Omental fat pad (tissue), 4 donors: ENCODE data around the gene CROCC. TPM values are rescaled to one million over a fixed set of nuclear protein-coding genes. Genes with fewer than 3 reads are reported as not detected.

Experiments
- ATAC-seq: fragments of 150-250 bp; one replicate; pipeline ENCODE4 v1.9.1; 2016; ENCODE audit warnings: mild to moderate bottlenecking, moderate library complexity; ENCODE audit not compliant: low FRiP score
- DNase-seq: peaks from one replicate; pipeline ENCODE4 v3.0.0-alpha.2; 2019; ENCODE audit warnings: low spot score
- CTCF ChIP-seq, 3 donors: fragments of 450-650 bp; IDR thresholded peaks; one replicate each; pipeline ENCODE4 v1.5.1; 2016 to 2017; ENCODE audit warnings: antibody characterized with exemption in 3 of 3, mild to moderate bottlenecking in 3 of 3, moderate library complexity in 2 of 3
- total RNA-seq, 4 donors: library from RNA; depleted of rRNA; stranded (reverse); fragments of >200 nt; gene quantifications; one replicate each; pipeline ENCODE4 v1.1.0, GENCODE V29; 2016

The CROCC gene
- total RNA-seq, 4 donors from 2014 or later, result 10.9 to 24.1 (median 14.0) TPM

GRCh38 chr1:16992675-16993074, 70.9 kb downstream of the CROCC start:
- DNase-seq (no peak), ATAC-seq (no peak)
- no peak for TF ChIP-seq CTCF (IDR thresholded peaks at IDR 0.05)

GRCh38 chr1:16993521-16994038, 71.8 kb downstream of the CROCC start:
- ATAC-seq (no peak), DNase-seq (no peak)
- TF ChIP-seq CTCF (IDR thresholded peaks at IDR 0.05), result no peak

GRCh38 chr1:16996845-16997244, 75.1 kb downstream of the CROCC start:
- TF ChIP-seq CTCF (IDR thresholded peaks at IDR 0.05), result no peak
- DNase-seq (no peak), ATAC-seq (no peak)

DNA sequence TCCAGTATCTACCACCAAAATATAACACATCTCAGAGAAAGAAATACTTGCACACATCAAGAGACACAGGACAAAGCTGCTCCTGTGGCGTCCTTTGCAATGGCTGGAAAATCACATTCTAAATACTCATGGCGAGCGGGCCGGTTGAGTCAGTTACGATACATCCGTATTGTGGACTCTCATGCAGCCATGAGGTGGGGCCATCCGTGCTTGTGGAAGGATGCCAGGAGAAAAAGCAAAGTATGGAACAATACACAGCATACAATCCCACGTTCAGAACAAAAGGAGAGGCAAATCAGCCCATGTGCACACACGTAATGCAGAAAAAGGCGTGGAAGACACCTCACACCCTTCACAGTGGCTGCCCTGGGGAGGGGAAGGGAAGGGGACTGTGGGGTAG, 76.9 kb downstream of the CROCC start:
- DNase-seq, result no peak
- no peak for ATAC-seq
- TF ChIP-seq CTCF (IDR thresholded peaks at IDR 0.05), result no peak

- no peak for TF ChIP-seq CTCF (IDR thresholded peaks at IDR 0.05)
- ATAC-seq (no peak), DNase-seq (no peak)
Measured at GRCh38 chr1:16999863-17000262, 78.1 kb downstream of the CROCC start.

DNA sequence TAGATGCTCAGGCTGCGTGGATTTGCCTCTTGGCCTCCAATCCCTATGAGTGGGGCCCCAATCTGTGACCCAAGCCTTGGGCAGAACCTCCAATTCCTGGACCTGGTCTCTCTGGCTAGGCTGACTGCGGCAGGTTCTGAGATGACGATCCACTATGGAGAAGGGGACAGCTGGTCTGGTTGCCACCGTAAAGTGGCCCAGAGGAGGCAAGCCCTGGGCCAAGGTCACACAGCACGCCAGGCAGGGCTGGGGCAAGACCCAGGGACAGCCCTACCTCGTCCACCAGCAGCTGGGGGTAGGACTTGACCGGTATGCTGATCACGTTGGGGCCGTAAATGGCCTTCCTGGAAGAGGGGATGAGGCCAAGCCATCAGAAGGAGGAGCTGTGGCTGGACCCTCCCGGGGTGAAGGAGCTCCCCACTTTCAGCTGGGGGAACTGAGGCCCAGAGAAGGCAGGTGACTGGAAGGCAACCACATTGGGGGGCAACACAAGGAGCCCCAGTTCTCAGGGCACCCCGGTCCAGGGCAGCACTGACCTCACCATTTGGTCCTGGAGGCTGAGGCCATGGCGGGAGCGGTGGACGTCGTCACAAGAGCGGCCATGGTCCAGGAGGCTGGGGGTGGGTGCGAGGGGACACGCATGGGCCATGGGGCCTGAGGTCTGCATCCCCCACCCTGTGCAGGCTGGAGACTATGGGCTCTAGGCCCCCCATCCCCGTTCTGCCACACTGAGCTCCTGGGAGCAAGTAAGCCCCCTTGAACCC, 80.2 kb downstream of the CROCC start:
- ATAC-seq (no peak), DNase-seq (no peak)
- TF ChIP-seq CTCF (IDR thresholded peaks at IDR 0.05), result no peak

DNA sequence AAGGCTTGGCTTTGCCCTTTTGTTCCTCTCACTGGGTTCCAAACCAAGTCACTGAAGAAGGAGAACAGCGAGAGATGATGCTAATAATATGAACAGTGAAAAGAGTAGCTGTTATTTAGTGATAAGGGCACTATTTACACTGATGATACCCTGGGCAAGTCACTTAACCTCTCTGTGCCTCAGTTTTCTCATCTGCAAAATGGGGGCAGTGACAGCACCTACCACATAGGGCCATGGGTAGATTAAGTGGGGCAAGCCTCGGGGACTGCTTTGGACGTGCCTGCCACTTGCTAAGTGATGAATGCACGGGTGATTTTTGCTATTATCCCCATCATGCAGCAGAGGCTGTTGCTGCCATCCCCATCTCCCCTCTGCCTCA, 80.8 kb downstream of the CROCC start:
- TF ChIP-seq CTCF (IDR thresholded peaks at IDR 0.05), result no peak
- no peak for ATAC-seq
- DNase-seq, result no peak
